HCT116 (cell line): Measurements from ENCODE around the gene MYO10. TPM values are rescaled to one million over a fixed set of nuclear protein-coding genes. Genes with fewer than 3 reads are reported as not detected.

ENCODE experiments used
- ATAC-seq: fragments of 200-7000 bp; cut with Tn5 transposase; 2 replicates; pipeline ENCODE4 v1.9.1; 2020; ENCODE audit warnings: mild to moderate bottlenecking, moderate library complexity
- BruUV-seq: library from RNA; stranded (reverse); fragments of 400-500 nt; replicated peaks from 2 replicates; lab custom pipeline; 2021; lab: Mats Ljungman, UMichigan
- CTCF ChIA-PET: fragments of 300-600 bp; sonication (Branson Sonifier 250); formaldehyde crosslinking; loops from one replicate; lab custom pipeline; 2021; ENCODE audit warnings: antibody characterized with exemption; lab: Charles Lee
- POLR2A ChIA-PET: fragments of 300-600, 350-600 bp; sonication (Branson Sonifier 250); formaldehyde crosslinking; loops from one replicate; lab custom pipeline; 2021; ENCODE audit warnings: antibody characterized with exemption; lab: Charles Lee
- RAD21 ChIA-PET, 2 experiments: fragments of 300-600 bp; sonication (Branson Sonifier 250); formaldehyde crosslinking; loops; one replicate each; lab custom pipeline; 2023; ENCODE audit warnings: low total read pairs in 2 of 2; ENCODE audit not compliant: uncharacterized antibody in 2 of 2, unreplicated experiment in 2 of 2, low non-redundant PET in 1 of 2; lab: Charles Lee
- DNase-seq: peaks from one replicate; pipeline ENCODE4 v3.0.0-alpha.2; 2010; ENCODE audit warnings: low read depth, low spot score
- H2AFZ ChIP-seq: fragments of 200-600 bp; shearing (Covaris generic), sonication (generic); 2 replicates; pipeline ENCODE4 v1.6.1; 2017; ENCODE audit warnings: low read depth, mixed run types, mixed read lengths, antibody characterized with exemption, low read length; ENCODE audit not compliant: poor library complexity, severe bottlenecking
- H3K27ac ChIP-seq: 2 replicates; pipeline ENCODE4 v1.5.1; 2012; ENCODE audit warnings: low read depth, low read length
- H3K27me3 ChIP-seq: fragments of 200-600 bp; sonication (generic); 2 replicates; pipeline ENCODE4 v1.6.1; 2016; ENCODE audit warnings: mixed run types, low read length, mixed read lengths; ENCODE audit not compliant: insufficient read depth
- H3K36me3 ChIP-seq, 2 experiments: fragments of 200-500 bp in 1 of 2; fragments of 200-600 bp in 1 of 2; sonication (Bioruptor generic) in 1 of 2; sonication (generic) in 1 of 2; 2 replicates each; pipeline versions ENCODE4 v1.5.1 to v1.6.1; 2014 to 2016; ENCODE audit warnings: low read length in 2 of 2, inconsistent platforms in 1 of 2, mixed read lengths in 1 of 2, mixed run types in 1 of 2; ENCODE audit not compliant: insufficient read depth in 2 of 2, control insufficient read depth in 1 of 2
- H3K4me1 ChIP-seq, 2 experiments: fragments of 200-600 bp in 1 of 2; sonication (generic) in 1 of 2; 2 replicates each; pipeline versions ENCODE4 v1.5.1 to v1.6.1; 2012 to 2017; ENCODE audit warnings: low read length in 2 of 2, inconsistent platforms in 1 of 2, mild to moderate bottlenecking in 1 of 2, mixed read lengths in 1 of 2, mixed run types in 1 of 2, moderate library complexity in 1 of 2; ENCODE audit not compliant: insufficient read depth in 2 of 2, control insufficient read depth in 1 of 2
- H3K4me2 ChIP-seq: fragments of 200-600 bp; sonication (generic); 2 replicates; pipeline ENCODE4 v1.6.1; 2017; ENCODE audit warnings: mixed run types, low read length, mixed read lengths
- H3K4me3 ChIP-seq, 2 experiments: fragments of 200-600 bp in 1 of 2; sonication (generic) in 1 of 2; replicated peaks in 1 of 2; 2 replicates each; pipeline ENCODE4 v1.5.1; 2011 to 2016; ENCODE audit warnings: low read length in 2 of 2, control low read depth in 1 of 2, low read depth in 1 of 2, mild to moderate bottlenecking in 1 of 2, mixed read lengths in 1 of 2, mixed run types in 1 of 2
- H3K79me2 ChIP-seq: fragments of 200-600 bp; sonication (generic); 2 replicates; pipeline ENCODE4 v1.6.1; 2017; ENCODE audit warnings: mild to moderate bottlenecking, mixed run types, low read length, moderate library complexity, mixed read lengths; ENCODE audit not compliant: insufficient read depth
- H3K9ac ChIP-seq: fragments of 200-600 bp; sonication (generic); 2 replicates; pipeline ENCODE4 v1.6.1; 2016; ENCODE audit warnings: low read length, mixed read lengths
- H3K9me2 ChIP-seq: fragments of 200-600 bp; sonication (generic), shearing (Covaris generic); 2 replicates; pipeline ENCODE4 v1.6.1; 2017; ENCODE audit warnings: mixed run types, mild to moderate bottlenecking, moderate library complexity; ENCODE audit not compliant: insufficient read depth
- H3K9me3 ChIP-seq, 2 experiments: fragments of 200-500 bp in 1 of 2; fragments of 200-600 bp in 1 of 2; sonication (Bioruptor generic) in 1 of 2; sonication (generic) in 1 of 2; 2 replicates each; pipeline ENCODE4 v1.6.1; 2014 to 2017; ENCODE audit warnings: low read length in 2 of 2, mixed read lengths in 2 of 2, inconsistent platforms in 1 of 2, low read depth in 1 of 2, mild to moderate bottlenecking in 1 of 2, mixed run types in 1 of 2, moderate library complexity in 1 of 2; ENCODE audit not compliant: control insufficient read depth in 1 of 2, insufficient read depth in 1 of 2
- H4K20me1 ChIP-seq: fragments of 200-600 bp; sonication (generic), shearing (Covaris generic); 2 replicates; pipeline ENCODE4 v1.6.1; 2017; ENCODE audit warnings: mixed run types, mild to moderate bottlenecking, moderate library complexity; ENCODE audit not compliant: insufficient read depth
- CEBPB ChIP-seq: IDR thresholded peaks from 2 replicates; pipeline ENCODE4 v1.6.1; 2012; ENCODE audit warnings: low read depth
- CTCF ChIP-seq, 3 experiments: fragments of 200-600 bp in 1 of 3; sonication (generic) in 1 of 3; IDR thresholded peaks in 2 of 3; conservative IDR thresholded peaks in 1 of 3; 2 replicates each; pipeline ENCODE4 v1.5.1; 2012 to 2017; ENCODE audit warnings: low read depth in 2 of 3, low read length in 2 of 3, antibody characterized with exemption in 1 of 3, borderline replicate concordance in 1 of 3, control low read depth in 1 of 3, mild to moderate bottlenecking in 1 of 3, mixed read lengths in 1 of 3, mixed run types in 1 of 3, moderate library complexity in 1 of 3; ENCODE audit not compliant: insufficient read depth in 1 of 3
- ELF1 ChIP-seq: IDR thresholded peaks from 2 replicates; pipeline ENCODE4 v1.6.1; 2012; ENCODE audit warnings: low read depth, borderline replicate concordance
- REST ChIP-seq: IDR thresholded peaks from 2 replicates; pipeline ENCODE4 v1.6.1; 2012; ENCODE audit warnings: low read depth
- YY1 ChIP-seq: IDR thresholded peaks from 2 replicates; pipeline ENCODE4 v1.6.1; 2011; ENCODE audit warnings: low read length, low read depth, moderate library complexity, mild to moderate bottlenecking; ENCODE audit not compliant: insufficient replicate concordance; ENCODE audit errors: extremely low read depth
- intact Hi-C: fragments of 100-400 bp; cut with micrococcal nuclease; formaldehyde crosslinking; loops from 2 replicates; pipeline ENCODE4 v1.10.0; 2022
- total RNA-seq: library from RNA; stranded (reverse); gene quantifications from one replicate; pipeline ENCODE4 v1.2.1, GENCODE V29; 2021; ENCODE audit not compliant: unreplicated experiment

MYO10 gene
- total RNA-seq, 1 experiment from 2014 or later = 34.9 TPM

GRCh38 chr5:16663840-16664239, 272.2 kb downstream of the MYO10 start:
- intact Hi-C loops = no loop called here
- peaks cover 3 to 5% of the 10 kb centered on the region in 2 experiments; a peak in 2 of 4 replicates for H3K36me3 ChIP-seq
- H3K4me2 ChIP-seq = no peak overlapping the region
- TF ChIP-seq CEBPB = no peak
- no peak for TF ChIP-seq CTCF (IDR thresholded peaks at IDR 0.05 in 2 of 3, conservative IDR thresholded peaks at IDR 0.05 in 1 of 3; ENCODE audit: borderline replicate concordance in 1 of 3, insufficient read depth in 1 of 3, low read depth in 2 of 3, low read length in 2 of 3)
- no peak for TF ChIP-seq ELF1
- TF ChIP-seq YY1 = no peak
- no peak for TF ChIP-seq REST
- no peaks in the 10 kb centered on the region for H3K9me2 ChIP-seq
- no peak overlapping the region for H3K4me3 ChIP-seq
- no peak overlapping the region for H2AFZ ChIP-seq
- no peaks in the 10 kb centered on the region for H3K79me2 ChIP-seq
- no peaks in the 10 kb centered on the region for H4K20me1 ChIP-seq
- H3K4me1 ChIP-seq = no peaks in the 10 kb centered on the region
- no peaks in the 10 kb centered on the region for H3K27me3 ChIP-seq
- no peak overlapping the region for H3K27ac ChIP-seq
- peaks cover 0 to 4% of the 10 kb centered on the region in 2 experiments; a peak in 1 of 4 replicates for H3K9me3 ChIP-seq
- ChIA-PET RAD21 (no interaction called here), POLR2A (no interaction called here), CTCF (no interaction called here)
- ATAC-seq (no peak), DNase-seq (no peak)
- no TSS peak for BruUV-seq
- no peak overlapping the region for H3K9ac ChIP-seq
